Fibroblast of pulmonary artery (primary cell): ENCODE results near the gene LRG1.

ENCODE experiments used
- DNase-seq: peaks from one replicate; pipeline ENCODE4 v3.0.0-alpha.2; 2010; ENCODE audit warnings: low read depth
- H3K4me3 ChIP-seq: replicated peaks from 2 replicates; pipeline ENCODE4 v1.5.1; 2011; ENCODE audit warnings: low read depth, mild to moderate bottlenecking, control low read depth, low read length, moderate library complexity
- CTCF ChIP-seq: IDR thresholded peaks from 2 replicates; pipeline ENCODE4 v1.5.1; 2011; ENCODE audit warnings: mild to moderate bottlenecking, control low read depth, low read length, inconsistent platforms; ENCODE audit errors: missing control alignments

Gene LRG1

GRCh38 chr19:4584670-4585460 is 45.0 kb upstream of the LRG1 start:
- no peak for DNase-seq
- peak overlapping the region; percentile 59 for H3K4me3 ChIP-seq
- no peak for TF ChIP-seq CTCF

GRCh38 chr19:4583961-4584669 is 44.3 kb upstream of the LRG1 start:
- peak; percentile 44 for DNase-seq
- H3K4me3 ChIP-seq: peak overlapping the region; percentile 59
- TF ChIP-seq CTCF: no peak

GRCh38 chr19:4582980-4583842 is 43.4 kb upstream of the LRG1 start:
- H3K4me3 ChIP-seq: no peak overlapping the region
- TF ChIP-seq CTCF: no peak
- DNase-seq: no peak

GRCh38 chr19:4581666-4582553 is 42.1 kb upstream of the LRG1 start:
- no peak for TF ChIP-seq CTCF
- H3K4me3 ChIP-seq: peak overlapping the region; percentile 63
- peak; percentile 45 for DNase-seq

GRCh38 chr19:4580961-4581665 is 41.3 kb upstream of the LRG1 start:
- peak overlapping the region; percentile 63 for H3K4me3 ChIP-seq
- no peak for DNase-seq
- TF ChIP-seq CTCF: no peak
